Breast epithelium (tissue), 4 donors: ENCODE results near the gene PGPEP1. TPM values are rescaled to one million over a fixed set of nuclear protein-coding genes. Genes with fewer than 3 reads are reported as not detected.
"Not testable (repeated sequence)": the region's sequence is repeated elsewhere in the genome, so short reads cannot be mapped to it uniquely, and the experiment has no call there.

Experiments
- DNase-seq, 2 donors: peaks; one replicate each; pipeline ENCODE4 v3.0.0-alpha.2; 2019; ENCODE audit warnings: low spot score in 2 of 2
- H3K27ac ChIP-seq, 2 donors: fragments of 200-600 bp; sonication (generic) in 1 of 2; one replicate each; pipeline ENCODE4 v1.5.1; 2016 to 2019; ENCODE audit warnings: mild to moderate bottlenecking in 1 of 2
- H3K27me3 ChIP-seq, 2 donors: fragments of 200-600 bp; sonication (generic) in 1 of 2; one replicate each; pipeline versions ENCODE4 v1.5.1 to v1.6.0; 2017 to 2019; ENCODE audit warnings: control low read depth in 1 of 2, mild to moderate bottlenecking in 1 of 2
- H3K36me3 ChIP-seq: fragments of 200-600 bp; one replicate; pipeline ENCODE4 v1.5.1; 2019
- H3K4me1 ChIP-seq, 2 donors: fragments of 200-600 bp; sonication (generic); one replicate each; pipeline ENCODE4 v1.5.1; 2016 to 2019; ENCODE audit warnings: control low read depth in 1 of 2
- H3K4me3 ChIP-seq, 3 donors: fragments of 200-600 bp; sonication (generic); 1 replicate in 2 of 3; 2 replicates in 1 of 3; pipeline ENCODE4 v1.5.1; 2016 to 2019; ENCODE audit warnings: mild to moderate bottlenecking in 3 of 3, moderate library complexity in 2 of 3
- H3K9me3 ChIP-seq, 2 donors: fragments of 200-600 bp; sonication (generic) in 1 of 2; one replicate each; pipeline ENCODE4 v1.5.1; 2016 to 2019; ENCODE audit warnings: control low read depth in 1 of 2
- CTCF ChIP-seq, 3 donors: fragments of 450-650 bp; IDR thresholded peaks; one replicate each; pipeline ENCODE4 v1.5.1; 2016 to 2017; ENCODE audit warnings: antibody characterized with exemption in 3 of 3, mild to moderate bottlenecking in 3 of 3, moderate library complexity in 3 of 3
- POLR2A ChIP-seq: fragments of 450-650 bp; IDR thresholded peaks from one replicate; pipeline ENCODE4 v1.6.1; 2016; ENCODE audit warnings: antibody characterized with exemption, mild to moderate bottlenecking, moderate library complexity
- POLR2AphosphoS5 ChIP-seq, 3 donors: sonication (generic); formaldehyde crosslinking; IDR thresholded peaks; one replicate each; pipeline ENCODE4 v1.6.1; 2017; ENCODE audit warnings: antibody characterized with exemption in 3 of 3
- intact Hi-C: fragments of 100-400 bp; cut with DNase I; formaldehyde crosslinking; loops from one replicate; pipeline ENCODE4 v1.15.1; 2023; ENCODE audit warnings: low total_unique reads
- total RNA-seq, 3 donors: library from RNA; depleted of rRNA; stranded (reverse); fragments of >200 nt; gene quantifications; one replicate each; pipeline ENCODE4 v1.1.0, GENCODE V29; 2016

PGPEP1 gene
- total RNA-seq, 3 donors from 2014 or later = 22.5 to 29.2 (median 25.9) TPM

DNA sequence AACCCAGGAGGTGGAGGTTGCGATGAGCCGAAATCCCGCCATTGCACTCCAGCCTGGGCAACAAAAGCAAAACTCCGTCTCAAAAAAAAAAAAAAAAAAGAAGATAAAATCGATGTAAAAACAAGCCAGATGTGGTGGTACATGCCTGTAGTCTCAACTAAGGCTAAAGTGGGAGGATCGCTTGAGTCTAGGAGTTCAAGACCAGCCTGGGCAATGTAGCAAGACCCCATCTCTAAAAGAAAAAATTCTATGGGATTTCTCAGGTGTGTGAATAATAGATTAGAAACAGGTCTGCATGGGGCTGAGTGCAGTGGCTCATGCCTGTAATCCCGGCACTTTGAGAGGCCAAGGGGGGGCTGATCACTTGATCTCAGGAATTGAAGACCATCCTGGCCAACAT lies 11.1 kb downstream of the PGPEP1 start:
- H3K9me3 ChIP-seq = no peaks in the 10 kb centered on the region
- TF ChIP-seq POLR2A (no peak), POLR2AphosphoS5 (IDR thresholded peaks at IDR 0.05) (no peak), CTCF (IDR thresholded peaks at IDR 0.05) (no peak)
- H3K36me3 ChIP-seq = no peaks in the 10 kb centered on the region
- DNase-seq = no peak
- no peaks in the 10 kb centered on the region for H3K27me3 ChIP-seq
- H3K4me3 ChIP-seq = no peak overlapping the region
- no peak overlapping the region for H3K27ac ChIP-seq
- H3K4me1 ChIP-seq = no peaks in the 10 kb centered on the region
- intact Hi-C loops = no loop called here

GRCh38 chr19:18353378-18354005 lies 13.1 kb downstream of the PGPEP1 start:
- Histone ChIP-seq H3K27me3 (no peaks in the 10 kb centered on the region), H3K27ac (no peak overlapping the region), H3K4me1 (no peaks in the 10 kb centered on the region), H3K9me3 (no peaks in the 10 kb centered on the region), H3K4me3 (no peak overlapping the region), H3K36me3 (no peaks in the 10 kb centered on the region)
- TF ChIP-seq POLR2AphosphoS5 (IDR thresholded peaks at IDR 0.05) (no peak), CTCF (IDR thresholded peaks at IDR 0.05) (no peak), POLR2A (no peak)
- no peak for DNase-seq
- intact Hi-C loops = no loop called here

DNA sequence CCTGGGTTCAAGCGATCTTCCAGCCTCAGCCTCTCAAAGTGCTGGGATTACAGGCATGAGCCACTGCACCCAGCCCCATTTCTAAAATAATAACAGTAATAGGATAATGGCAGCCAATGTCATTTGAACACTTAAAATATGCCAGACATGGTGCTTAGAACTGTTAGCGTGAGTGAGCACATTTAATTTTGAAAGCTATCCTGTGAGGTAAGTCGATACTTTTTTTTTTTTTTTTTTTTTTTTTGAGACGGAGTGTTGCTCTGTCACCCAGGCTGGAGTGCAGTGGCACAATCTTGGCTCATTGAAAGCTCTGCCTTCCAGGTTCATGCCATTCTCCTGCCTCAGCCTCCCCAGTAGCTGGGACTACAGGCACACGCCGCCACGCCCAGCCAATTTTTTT lies 14.3 kb downstream of the PGPEP1 start:
- H3K9me3 ChIP-seq, DNase-seq, intact Hi-C loops, H3K4me1 ChIP-seq, H3K27ac ChIP-seq, H3K27me3 ChIP-seq, H3K4me3 ChIP-seq, H3K36me3 ChIP-seq: not testable (repeated sequence)

- DNase-seq = no peak
- no peaks in the 10 kb centered on the region for H3K9me3 ChIP-seq
- H3K27me3 ChIP-seq = no peaks in the 10 kb centered on the region
- H3K27ac ChIP-seq = no peak overlapping the region
- no peaks in the 10 kb centered on the region for H3K4me1 ChIP-seq
- no peaks in the 10 kb centered on the region for H3K36me3 ChIP-seq
- intact Hi-C loops = no loop called here
- H3K4me3 ChIP-seq = no peak overlapping the region
- TF ChIP-seq POLR2AphosphoS5 (IDR thresholded peaks at IDR 0.05) (no peak), CTCF (IDR thresholded peaks at IDR 0.05) (no peak), POLR2A (no peak)
These were observed 16.6 kb downstream of the PGPEP1 start for GRCh38 chr19:18357041-18357440.

- Histone ChIP-seq H3K4me1 (no peaks in the 10 kb centered on the region), H3K9me3 (no peaks in the 10 kb centered on the region), H3K27ac (no peak overlapping the region), H3K27me3 (no peaks in the 10 kb centered on the region), H3K36me3 (no peaks in the 10 kb centered on the region), H3K4me3 (no peak overlapping the region)
- intact Hi-C loops = no loop called here
- DNase-seq = no peak
- TF ChIP-seq POLR2A = no peak
- TF ChIP-seq POLR2AphosphoS5 (IDR thresholded peaks at IDR 0.05) = no peak
- TF ChIP-seq CTCF (IDR thresholded peaks at IDR 0.05) = no peak
These were observed 21.2 kb downstream of the PGPEP1 start for GRCh38 chr19:18361646-18362045.
